ENCODE measurements around the gene EEF2K. TPM values are rescaled to one million over a fixed set of nuclear protein-coding genes. Genes with fewer than 3 reads are reported as not detected.
A peak's percentile ranks its signal among the peaks of the same experiment; 100 is the strongest.

Gene EEF2K
- total and polyA plus RNA-seq, 2 of the 13 experiments (the other 11 are each of a cell fraction or from before 2014, with no cell fraction given): 22.0 to 23.8 TPM

DNA sequence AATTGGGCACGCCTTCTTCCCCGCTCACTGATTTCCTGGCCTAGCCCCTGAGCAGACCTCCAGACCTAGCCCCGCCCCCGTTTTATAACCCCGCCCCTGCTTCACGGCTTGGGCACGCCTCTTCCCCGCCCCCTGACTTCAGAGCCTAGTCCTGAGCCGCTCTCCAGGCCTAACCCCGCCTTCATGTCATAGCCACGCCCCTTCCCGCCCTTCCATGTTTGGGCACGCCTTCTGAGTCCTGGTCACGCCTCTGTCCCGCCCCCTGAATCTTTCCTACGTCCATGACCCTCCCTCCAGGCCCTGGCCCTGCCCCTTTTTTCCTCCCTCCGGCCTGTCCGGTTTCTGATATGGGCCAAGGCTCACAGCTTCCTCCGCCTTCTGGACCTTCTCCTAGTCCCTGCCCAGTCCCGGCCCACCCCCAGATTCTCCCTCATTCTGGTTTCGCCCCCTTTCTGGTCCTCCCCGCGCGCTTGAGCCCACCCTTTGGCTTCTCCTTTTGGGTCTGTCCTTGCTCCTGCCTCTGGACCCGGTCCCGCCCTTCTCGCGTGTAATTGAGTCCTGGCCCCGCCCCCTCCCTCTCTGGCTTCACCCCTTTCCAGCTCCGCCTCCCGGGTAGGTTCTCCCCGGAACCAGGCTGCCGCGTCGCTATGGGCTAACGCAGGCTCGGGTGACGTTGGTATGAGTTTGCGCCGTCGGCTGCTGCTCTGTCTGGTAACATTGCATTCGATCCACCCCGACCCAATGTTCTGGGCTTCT lies 15.1 kb upstream of the EEF2K start (continued):
- TF ChIP-seq, protein P1, sequence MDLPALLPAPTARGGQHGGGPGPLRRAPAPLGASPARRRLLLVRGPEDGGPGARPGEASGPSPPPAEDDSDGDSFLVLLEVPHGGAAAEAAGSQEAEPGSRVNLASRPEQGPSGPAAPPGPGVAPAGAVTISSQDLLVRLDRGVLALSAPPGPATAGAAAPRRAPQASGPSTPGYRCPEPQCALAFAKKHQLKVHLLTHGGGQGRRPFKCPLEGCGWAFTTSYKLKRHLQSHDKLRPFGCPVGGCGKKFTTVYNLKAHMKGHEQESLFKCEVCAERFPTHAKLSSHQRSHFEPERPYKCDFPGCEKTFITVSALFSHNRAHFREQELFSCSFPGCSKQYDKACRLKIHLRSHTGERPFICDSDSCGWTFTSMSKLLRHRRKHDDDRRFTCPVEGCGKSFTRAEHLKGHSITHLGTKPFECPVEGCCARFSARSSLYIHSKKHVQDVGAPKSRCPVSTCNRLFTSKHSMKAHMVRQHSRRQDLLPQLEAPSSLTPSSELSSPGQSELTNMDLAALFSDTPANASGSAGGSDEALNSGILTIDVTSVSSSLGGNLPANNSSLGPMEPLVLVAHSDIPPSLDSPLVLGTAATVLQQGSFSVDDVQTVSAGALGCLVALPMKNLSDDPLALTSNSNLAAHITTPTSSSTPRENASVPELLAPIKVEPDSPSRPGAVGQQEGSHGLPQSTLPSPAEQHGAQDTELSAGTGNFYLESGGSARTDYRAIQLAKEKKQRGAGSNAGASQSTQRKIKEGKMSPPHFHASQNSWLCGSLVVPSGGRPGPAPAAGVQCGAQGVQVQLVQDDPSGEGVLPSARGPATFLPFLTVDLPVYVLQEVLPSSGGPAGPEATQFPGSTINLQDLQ (CRISPR knock-in tag; IDR thresholded peaks at IDR 0.05): no peak
- TF ChIP-seq PHB2 (IDR thresholded peaks at IDR 0.05; ENCODE audit: partially characterized antibody) (no peak), WIZ (CRISPR knock-in tag; IDR thresholded peaks at IDR 0.05) (no peak), HOXA7 (CRISPR knock-in tag; IDR thresholded peaks at IDR 0.05) (no peak), NCOA5 (CRISPR knock-in tag; IDR thresholded peaks at IDR 0.05) (no peak), PAX8 (CRISPR knock-in tag; IDR thresholded peaks at IDR 0.05; ENCODE audit: borderline replicate concordance) (0 out of 2 replicates have a peak, but pooled peaks have one; percentile 23), YEATS4 (CRISPR knock-in tag; IDR thresholded peaks at IDR 0.05; ENCODE audit: borderline replicate concordance) (no peak; the same call in 1 of the 2 replicates), ZNF468 (CRISPR knock-in tag; IDR thresholded peaks at IDR 0.05) (no peak), FLYWCH1 (CRISPR knock-in tag; IDR thresholded peaks at IDR 0.05) (no peak), MED1 (CRISPR knock-in tag; IDR thresholded peaks at IDR 0.05) (peak; percentile 75; the same call in 1 of the 2 replicates), MTF1 (CRISPR knock-in tag; IDR thresholded peaks at IDR 0.05) (no peak), YEATS2 (CRISPR knock-in tag; IDR thresholded peaks at IDR 0.05; ENCODE audit: borderline replicate concordance) (0 out of 2 replicates have a peak, but pooled peaks have one; percentile 58), IKZF4 (CRISPR knock-in tag; IDR thresholded peaks at IDR 0.05; ENCODE audit: borderline replicate concordance, low read depth, not compliant biosample characterization) (peak; percentile 32), GABPB1 (CRISPR knock-in tag; IDR thresholded peaks at IDR 0.05) (peak; percentile 76)
- TF ChIP-seq, protein P2, sequence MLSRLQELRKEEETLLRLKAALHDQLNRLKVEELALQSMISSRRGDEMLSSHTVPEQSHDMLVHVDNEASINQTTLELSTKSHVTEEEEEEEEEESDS (CRISPR knock-in tag; IDR thresholded peaks at IDR 0.05; ENCODE audit: borderline replicate concordance): no peak
- TF ChIP-seq, protein P3, sequence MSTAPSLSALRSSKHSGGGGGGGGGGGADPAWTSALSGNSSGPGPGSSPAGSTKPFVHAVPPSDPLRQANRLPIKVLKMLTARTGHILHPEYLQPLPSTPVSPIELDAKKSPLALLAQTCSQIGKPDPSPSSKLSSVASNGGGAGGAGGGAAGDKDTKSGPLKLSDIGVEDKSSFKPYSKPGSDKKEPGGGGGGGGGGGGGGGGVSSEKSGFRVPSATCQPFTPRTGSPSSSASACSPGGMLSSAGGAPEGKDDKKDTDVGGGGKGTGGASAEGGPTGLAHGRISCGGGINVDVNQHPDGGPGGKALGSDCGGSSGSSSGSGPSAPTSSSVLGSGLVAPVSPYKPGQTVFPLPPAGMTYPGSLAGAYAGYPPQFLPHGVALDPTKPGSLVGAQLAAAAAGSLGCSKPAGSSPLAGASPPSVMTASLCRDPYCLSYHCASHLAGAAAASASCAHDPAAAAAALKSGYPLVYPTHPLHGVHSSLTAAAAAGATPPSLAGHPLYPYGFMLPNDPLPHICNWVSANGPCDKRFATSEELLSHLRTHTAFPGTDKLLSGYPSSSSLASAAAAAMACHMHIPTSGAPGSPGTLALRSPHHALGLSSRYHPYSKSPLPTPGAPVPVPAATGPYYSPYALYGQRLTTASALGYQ (CRISPR knock-in tag; IDR thresholded peaks at IDR 0.05): no peak
- TF ChIP-seq, protein P4, sequence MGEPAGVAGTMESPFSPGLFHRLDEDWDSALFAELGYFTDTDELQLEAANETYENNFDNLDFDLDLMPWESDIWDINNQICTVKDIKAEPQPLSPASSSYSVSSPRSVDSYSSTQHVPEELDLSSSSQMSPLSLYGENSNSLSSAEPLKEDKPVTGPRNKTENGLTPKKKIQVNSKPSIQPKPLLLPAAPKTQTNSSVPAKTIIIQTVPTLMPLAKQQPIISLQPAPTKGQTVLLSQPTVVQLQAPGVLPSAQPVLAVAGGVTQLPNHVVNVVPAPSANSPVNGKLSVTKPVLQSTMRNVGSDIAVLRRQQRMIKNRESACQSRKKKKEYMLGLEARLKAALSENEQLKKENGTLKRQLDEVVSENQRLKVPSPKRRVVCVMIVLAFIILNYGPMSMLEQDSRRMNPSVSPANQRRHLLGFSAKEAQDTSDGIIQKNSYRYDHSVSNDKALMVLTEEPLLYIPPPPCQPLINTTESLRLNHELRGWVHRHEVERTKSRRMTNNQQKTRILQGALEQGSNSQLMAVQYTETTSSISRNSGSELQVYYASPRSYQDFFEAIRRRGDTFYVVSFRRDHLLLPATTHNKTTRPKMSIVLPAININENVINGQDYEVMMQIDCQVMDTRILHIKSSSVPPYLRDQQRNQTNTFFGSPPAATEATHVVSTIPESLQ (CRISPR knock-in tag; conservative IDR thresholded peaks at IDR 0.05): peak; percentile 92; the same call in 1 of the 2 replicates
- TF ChIP-seq, protein P5, sequence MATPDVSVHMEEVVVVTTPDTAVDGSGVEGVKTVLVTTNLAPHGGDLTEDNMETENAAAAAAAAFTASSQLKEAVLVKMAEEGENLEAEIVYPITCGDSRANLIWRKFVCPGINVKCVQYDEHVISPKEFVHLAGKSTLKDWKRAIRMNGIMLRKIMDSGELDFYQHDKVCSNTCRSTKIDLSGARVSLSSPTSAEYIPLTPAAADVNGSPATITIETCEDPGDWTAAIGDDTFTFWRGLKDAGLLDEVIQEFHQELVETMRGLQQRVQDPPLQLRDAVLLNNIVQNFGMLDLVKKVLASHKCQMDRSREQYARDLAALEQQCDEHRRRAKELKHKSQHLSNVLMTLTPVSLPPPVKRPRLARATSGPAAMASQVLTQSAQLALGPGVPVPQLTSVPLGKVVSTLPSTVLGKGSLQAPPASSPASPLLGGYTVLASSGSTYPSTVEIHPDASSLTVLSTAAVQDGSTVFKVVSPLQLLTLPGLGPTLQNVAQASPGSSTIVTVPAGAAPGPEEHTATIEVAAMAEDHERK (CRISPR knock-in tag; IDR thresholded peaks at IDR 0.05; ENCODE audit: low read depth): no peak
- TF ChIP-seq, protein P6, sequence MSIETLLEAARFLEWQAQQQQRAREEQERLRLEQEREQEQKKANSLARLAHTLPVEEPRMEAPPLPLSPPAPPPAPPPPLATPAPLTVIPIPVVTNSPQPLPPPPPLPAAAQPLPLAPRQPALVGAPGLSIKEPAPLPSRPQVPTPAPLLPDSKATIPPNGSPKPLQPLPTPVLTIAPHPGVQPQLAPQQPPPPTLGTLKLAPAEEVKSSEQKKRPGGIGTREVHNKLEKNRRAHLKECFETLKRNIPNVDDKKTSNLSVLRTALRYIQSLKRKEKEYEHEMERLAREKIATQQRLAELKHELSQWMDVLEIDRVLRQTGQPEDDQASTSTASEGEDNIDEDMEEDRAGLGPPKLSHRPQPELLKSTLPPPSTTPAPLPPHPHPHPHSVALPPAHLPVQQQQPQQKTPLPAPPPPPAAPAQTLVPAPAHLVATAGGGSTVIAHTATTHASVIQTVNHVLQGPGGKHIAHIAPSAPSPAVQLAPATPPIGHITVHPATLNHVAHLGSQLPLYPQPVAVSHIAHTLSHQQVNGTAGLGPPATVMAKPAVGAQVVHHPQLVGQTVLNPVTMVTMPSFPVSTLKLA (IDR thresholded peaks at IDR 0.05): peak; percentile 74

All from HepG2 (cell line).